Suprapubic skin (tissue), 3 donors: Measurements from ENCODE around the gene GPRC5B.

Experiments
- POLR2A ChIP-seq, 2 donors: fragments of 450-650 bp; IDR thresholded peaks; one replicate each; pipeline ENCODE4 v1.6.1; 2017; ENCODE audit warnings: antibody characterized with exemption in 2 of 2, mild to moderate bottlenecking in 2 of 2, moderate library complexity in 2 of 2
- TF ChIP-seq, protein P1 (sequence below), 2 donors: fragments of 200-600 bp in 1 of 2; fragments of 450-650 bp in 1 of 2; sonication (generic) in 1 of 2; IDR thresholded peaks; one replicate each; pipeline ENCODE4 v1.5.1; 2016 to 2019; ENCODE audit warnings: antibody characterized with exemption in 2 of 2, mild to moderate bottlenecking in 1 of 2, moderate library complexity in 1 of 2

DNA sequence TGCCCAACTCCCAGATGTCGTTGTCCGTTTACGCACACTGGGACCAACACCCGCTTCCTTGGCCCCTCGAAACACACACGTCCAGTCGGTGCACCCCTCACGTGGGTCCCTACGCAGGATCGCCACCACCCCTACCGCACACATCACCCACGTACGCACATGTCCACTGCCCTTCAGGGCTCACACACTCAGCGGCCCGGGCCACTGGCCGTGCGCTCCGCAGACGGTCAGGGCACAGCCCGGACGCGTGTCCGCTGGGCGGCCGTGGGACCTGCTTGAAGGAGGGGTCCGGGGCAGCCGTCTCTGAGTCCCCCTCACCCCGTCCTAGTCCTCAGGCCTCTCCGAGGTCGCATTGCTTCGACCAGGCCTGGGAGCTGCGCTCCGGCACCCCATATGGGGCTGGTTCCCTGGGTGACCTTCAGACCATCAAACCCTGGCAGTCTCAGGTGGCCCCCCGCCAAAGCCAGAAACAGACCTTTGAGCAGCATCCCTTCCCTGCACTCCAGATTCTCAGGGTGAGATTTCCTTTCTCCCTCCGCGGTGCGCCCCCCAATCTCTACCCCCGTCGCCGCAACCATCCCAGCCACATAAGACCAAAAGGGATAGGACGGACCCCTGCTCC, 914 bp upstream of the GPRC5B start:
- TF ChIP-seq POLR2A (IDR thresholded peaks at IDR 0.05) = no peak
- TF ChIP-seq, protein P1, sequence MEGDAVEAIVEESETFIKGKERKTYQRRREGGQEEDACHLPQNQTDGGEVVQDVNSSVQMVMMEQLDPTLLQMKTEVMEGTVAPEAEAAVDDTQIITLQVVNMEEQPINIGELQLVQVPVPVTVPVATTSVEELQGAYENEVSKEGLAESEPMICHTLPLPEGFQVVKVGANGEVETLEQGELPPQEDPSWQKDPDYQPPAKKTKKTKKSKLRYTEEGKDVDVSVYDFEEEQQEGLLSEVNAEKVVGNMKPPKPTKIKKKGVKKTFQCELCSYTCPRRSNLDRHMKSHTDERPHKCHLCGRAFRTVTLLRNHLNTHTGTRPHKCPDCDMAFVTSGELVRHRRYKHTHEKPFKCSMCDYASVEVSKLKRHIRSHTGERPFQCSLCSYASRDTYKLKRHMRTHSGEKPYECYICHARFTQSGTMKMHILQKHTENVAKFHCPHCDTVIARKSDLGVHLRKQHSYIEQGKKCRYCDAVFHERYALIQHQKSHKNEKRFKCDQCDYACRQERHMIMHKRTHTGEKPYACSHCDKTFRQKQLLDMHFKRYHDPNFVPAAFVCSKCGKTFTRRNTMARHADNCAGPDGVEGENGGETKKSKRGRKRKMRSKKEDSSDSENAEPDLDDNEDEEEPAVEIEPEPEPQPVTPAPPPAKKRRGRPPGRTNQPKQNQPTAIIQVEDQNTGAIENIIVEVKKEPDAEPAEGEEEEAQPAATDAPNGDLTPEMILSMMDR (IDR thresholded peaks at IDR 0.05) = no peak
